ENCODE measurements around the gene TMUB2.

GRCh38 chr17:44217738-44218343, 31.1 kb downstream of the TMUB2 start:
- TF ChIP-seq CTCF (IDR thresholded peaks at IDR 0.05): no peak
- TF ChIP-seq POLR2A (IDR thresholded peaks at IDR 0.05): no peak
- no peak for TF ChIP-seq POLR2AphosphoS5 (IDR thresholded peaks at IDR 0.05; ENCODE audit: insufficient read depth in 1 of 2, low read depth in 1 of 2)

Measured in vagina (tissue), 2 donors.